ENCODE results near the gene MOV10. TPM values are rescaled to one million over a fixed set of nuclear protein-coding genes. Genes with fewer than 3 reads are reported as not detected.
"Not testable (repeated sequence)": the region's sequence is repeated elsewhere in the genome, so short reads cannot be mapped to it uniquely, and the experiment has no call there.

Gene MOV10
- 5.3 TPM for total RNA-seq

- FAIRE-seq, result no peak
- DNase-seq (ENCODE audit: low spot score in 2 of 2), result peak in 1 of 2 donors; percentile 38
Observed at GRCh38 chr1:112674440-112674985, at the start of gene MOV10. Gene MOV10 (plus strand): TSS chr1:112674659. CDS start chr1:112674913, 254 bp downstream.

GRCh38 chr1:112625696-112626095 lies 48.8 kb upstream of the MOV10 start:
- FAIRE-seq, result no peak
- DNase-seq (ENCODE audit: low spot score in 2 of 2), result no peak

- DNase-seq (ENCODE audit: low spot score in 2 of 2), result no peak
- FAIRE-seq, result no peak
Observed at GRCh38 chr1:112626193-112626592, 48.3 kb upstream of the MOV10 start.

GRCh38 chr1:112626887-112627286 lies 47.6 kb upstream of the MOV10 start:
- DNase-seq (ENCODE audit: low spot score in 2 of 2) (no peak), FAIRE-seq (no peak)

- FAIRE-seq, result no peak
- DNase-seq (ENCODE audit: low spot score in 2 of 2), result no peak
Observed at GRCh38 chr1:112628516-112628915, 45.9 kb upstream of the MOV10 start.

- FAIRE-seq, result no peak
Observed at GRCh38 chr1:112629256-112629655, 45.2 kb upstream of the MOV10 start.

GRCh38 chr1:112633628-112634027 lies 40.8 kb upstream of the MOV10 start:
- FAIRE-seq, result no peak
- no peak for DNase-seq (ENCODE audit: low spot score in 2 of 2)

More at GRCh38 chr1:112629256-112629655, 45.2 kb upstream of the MOV10 start:
- no peak for DNase-seq (ENCODE audit: low spot score in 2 of 2)

GRCh38 chr1:112634367-112634766 lies 40.1 kb upstream of the MOV10 start:
- FAIRE-seq, result no peak
- DNase-seq (ENCODE audit: low spot score in 2 of 2), result no peak

- DNase-seq (ENCODE audit: low spot score in 2 of 2) (no peak), FAIRE-seq (no peak)
Observed at GRCh38 chr1:112636056-112636455, 38.4 kb upstream of the MOV10 start.

- no peak for FAIRE-seq
- DNase-seq (ENCODE audit: low spot score in 2 of 2), result no peak
Observed at GRCh38 chr1:112636597-112637253, 37.7 kb upstream of the MOV10 start.

- DNase-seq (ENCODE audit: low spot score in 2 of 2) (peak; percentile 31 to 39), FAIRE-seq (no peak)
Observed at GRCh38 chr1:112637254-112638109, 37.0 kb upstream of the MOV10 start.

- no peak for FAIRE-seq
- no peak for DNase-seq (ENCODE audit: low spot score in 2 of 2)
Observed at GRCh38 chr1:112638110-112638428, 36.4 kb upstream of the MOV10 start.

GRCh38 chr1:112640437-112640836 lies 34.0 kb upstream of the MOV10 start:
- not testable (repeated sequence) for FAIRE-seq; DNase-seq (ENCODE audit: low spot score in 2 of 2)

GRCh38 chr1:112643080-112643479 lies 31.4 kb upstream of the MOV10 start:
- FAIRE-seq, result no peak
- no peak for DNase-seq (ENCODE audit: low spot score in 2 of 2)

GRCh38 chr1:112646225-112646624 lies 28.2 kb upstream of the MOV10 start:
- DNase-seq (ENCODE audit: low spot score in 2 of 2), result no peak
- no peak for FAIRE-seq

GRCh38 chr1:112651205-112651604 lies 23.3 kb upstream of the MOV10 start:
- no peak for DNase-seq (ENCODE audit: low spot score in 2 of 2)
- no peak for FAIRE-seq

GRCh38 chr1:112665857-112666256 lies 8.6 kb upstream of the MOV10 start:
- FAIRE-seq (no peak), DNase-seq (ENCODE audit: low spot score in 2 of 2) (no peak)

- DNase-seq (ENCODE audit: low spot score in 2 of 2) (no peak), FAIRE-seq (no peak)
Observed at GRCh38 chr1:112666946-112667345, 7.5 kb upstream of the MOV10 start.

- FAIRE-seq (no peak), DNase-seq (ENCODE audit: low spot score in 2 of 2) (no peak)
Observed at GRCh38 chr1:112672009-112672408, 2.5 kb upstream of the MOV10 start.

- no peak for DNase-seq (ENCODE audit: low spot score in 2 of 2)
- FAIRE-seq, result no peak
Observed at GRCh38 chr1:112672842-112673241, 1.6 kb upstream of the MOV10 start.

- DNase-seq (ENCODE audit: low spot score in 2 of 2) (no peak), FAIRE-seq (no peak)
Observed at GRCh38 chr1:112673592-112674439, 643 bp upstream of the MOV10 start.
